ENCODE results near the gene RAB40B. TPM values are rescaled to one million over a fixed set of nuclear protein-coding genes. Genes with fewer than 3 reads are reported as not detected.

The RAB40B gene
- total and polyA plus RNA-seq, 2 of the 13 experiments (the other 11 are each of a cell fraction or from before 2014, with no cell fraction given), result 6.2 to 6.5 TPM

GRCh38 chr17:82668631-82669099 is 29.8 kb downstream of the RAB40B start (continued):
- TF ChIP-seq TFDP1 (CRISPR knock-in tag; IDR thresholded peaks at IDR 0.05; ENCODE audit: borderline replicate concordance) (peak; percentile 46; the same call in 1 of the 2 replicates), UBTF (CRISPR knock-in tag; IDR thresholded peaks at IDR 0.05) (peak; percentile 78), YEATS2 (CRISPR knock-in tag; IDR thresholded peaks at IDR 0.05; ENCODE audit: borderline replicate concordance) (peak; percentile 70; the same call in 1 of the 2 replicates), RAD21 (CRISPR knock-in tag; IDR thresholded peaks at IDR 0.05) (peak; percentile 99), SNAI1 (CRISPR knock-in tag; IDR thresholded peaks at IDR 0.05; ENCODE audit: borderline replicate concordance) (no peak), ZNF776 (CRISPR knock-in tag; IDR thresholded peaks at IDR 0.05) (0 out of 2 replicates have a peak, but pooled peaks have one; percentile 66), BHLHE40 (IDR thresholded peaks at IDR 0.05; ENCODE audit: low read length) (0 out of 2 replicates have a peak, but pooled peaks have one; percentile 55), SP1 (IDR thresholded peaks at IDR 0.05) (no peak), SP1 (CRISPR knock-in tag; IDR thresholded peaks at IDR 0.05) (0 out of 2 replicates have a peak, but pooled peaks have one; percentile 15), HDAC2 (CRISPR knock-in tag; IDR thresholded peaks at IDR 0.05) (peak; percentile 41; the same call in 1 of the 2 replicates), ZSCAN25 (CRISPR knock-in tag; IDR thresholded peaks at IDR 0.05) (peak; percentile 82; the same call in 1 of the 2 replicates), ADNP (CRISPR knock-in tag; IDR thresholded peaks at IDR 0.05) (no peak), ZHX1 (CRISPR knock-in tag; IDR thresholded peaks at IDR 0.05; ENCODE audit: low read depth) (0 out of 2 replicates have a peak, but pooled peaks have one; percentile 73), ATF6 (CRISPR knock-in tag; conservative IDR thresholded peaks at IDR 0.05) (no peak), LCORL (IDR thresholded peaks at IDR 0.05) (no peak), LCORL (CRISPR knock-in tag; IDR thresholded peaks at IDR 0.05) (peak; percentile 34; the same call in 1 of the 2 replicates), GABPB1 (CRISPR knock-in tag; IDR thresholded peaks at IDR 0.05) (peak; percentile 62; the same call in 1 of the 2 replicates), ZNF574 (CRISPR knock-in tag; IDR thresholded peaks at IDR 0.05) (peak; percentile 99), POLR2A (IDR thresholded peaks at IDR 0.05; ENCODE audit: insufficient read depth in 1 of 2, low read depth in 2 of 2, low read length in 2 of 2) (peak in 1 of 2 experiments; percentile 26; a peak in 1 of 4 replicates), ZFP1 (CRISPR knock-in tag; IDR thresholded peaks at IDR 0.05) (peak; percentile 57; the same call in 1 of the 2 replicates), MIXL1 (CRISPR knock-in tag; IDR thresholded peaks at IDR 0.05) (no peak)
